DOHH2 (cell line): ENCODE data around the gene CHI3L1.

Source experiments
- EZH2phosphoT487 ChIP-seq: fragments of 200-600 bp; sonication (generic); IDR thresholded peaks from 2 replicates; pipeline ENCODE4 v1.6.1; 2017; ENCODE audit warnings: borderline replicate concordance, mild to moderate bottlenecking, antibody characterized with exemption, low read length, moderate library complexity, mixed read lengths
- TF ChIP-seq, protein P1 (sequence below): fragments of 200-600 bp; sonication (generic); IDR thresholded peaks from one replicate; pipeline ENCODE4 v1.5.1; 2014; ENCODE audit warnings: antibody characterized with exemption, mild to moderate bottlenecking, low read depth, low read length; ENCODE audit not compliant: poor library complexity, severe bottlenecking

DNA sequence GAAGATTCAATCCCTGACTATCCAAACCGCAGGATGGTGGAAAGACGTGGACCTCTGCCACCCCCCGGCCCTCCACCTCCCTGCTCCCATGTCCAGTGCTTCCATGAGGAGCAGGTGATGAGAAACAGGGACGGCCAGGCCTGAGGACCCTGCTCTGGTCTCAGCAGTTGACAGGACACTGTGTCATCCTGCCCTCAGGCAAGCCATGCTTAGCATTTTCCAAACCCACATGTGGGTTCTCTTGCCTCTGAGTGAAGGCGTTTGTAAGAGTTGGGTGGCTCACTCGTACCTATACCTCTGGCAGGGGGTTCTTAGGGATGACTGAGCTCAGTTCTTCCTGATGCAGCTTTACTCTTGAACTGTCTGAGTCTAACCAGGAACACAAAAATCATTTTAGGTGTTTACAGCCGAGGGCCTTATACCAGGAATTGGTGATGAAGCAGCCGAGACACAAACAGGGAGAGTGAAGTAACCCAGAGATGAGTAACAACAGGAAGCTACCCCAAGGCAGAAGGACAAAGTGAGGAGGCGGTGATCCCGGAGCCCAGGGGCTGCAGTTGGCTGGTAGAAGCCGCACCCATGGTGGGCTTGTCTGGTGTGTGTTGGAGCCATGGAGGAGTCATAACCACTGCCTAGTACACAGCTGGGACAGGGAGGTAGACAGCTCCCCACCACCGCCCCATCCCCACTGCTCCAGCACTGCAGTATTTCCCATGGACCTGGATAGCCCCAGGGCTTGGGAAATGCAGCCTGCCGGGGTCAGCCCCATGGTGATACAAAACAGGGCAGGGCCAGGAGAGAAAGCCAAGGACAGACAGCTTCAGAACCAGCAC lies 32.3 kb downstream of the CHI3L1 start:
- TF ChIP-seq, protein P1, sequence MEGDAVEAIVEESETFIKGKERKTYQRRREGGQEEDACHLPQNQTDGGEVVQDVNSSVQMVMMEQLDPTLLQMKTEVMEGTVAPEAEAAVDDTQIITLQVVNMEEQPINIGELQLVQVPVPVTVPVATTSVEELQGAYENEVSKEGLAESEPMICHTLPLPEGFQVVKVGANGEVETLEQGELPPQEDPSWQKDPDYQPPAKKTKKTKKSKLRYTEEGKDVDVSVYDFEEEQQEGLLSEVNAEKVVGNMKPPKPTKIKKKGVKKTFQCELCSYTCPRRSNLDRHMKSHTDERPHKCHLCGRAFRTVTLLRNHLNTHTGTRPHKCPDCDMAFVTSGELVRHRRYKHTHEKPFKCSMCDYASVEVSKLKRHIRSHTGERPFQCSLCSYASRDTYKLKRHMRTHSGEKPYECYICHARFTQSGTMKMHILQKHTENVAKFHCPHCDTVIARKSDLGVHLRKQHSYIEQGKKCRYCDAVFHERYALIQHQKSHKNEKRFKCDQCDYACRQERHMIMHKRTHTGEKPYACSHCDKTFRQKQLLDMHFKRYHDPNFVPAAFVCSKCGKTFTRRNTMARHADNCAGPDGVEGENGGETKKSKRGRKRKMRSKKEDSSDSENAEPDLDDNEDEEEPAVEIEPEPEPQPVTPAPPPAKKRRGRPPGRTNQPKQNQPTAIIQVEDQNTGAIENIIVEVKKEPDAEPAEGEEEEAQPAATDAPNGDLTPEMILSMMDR: no peak
- no peak for TF ChIP-seq EZH2phosphoT487
